Liver (tissue), 9 donors: ENCODE measurements around the gene DZIP3. TPM values are rescaled to one million over a fixed set of nuclear protein-coding genes. Genes with fewer than 3 reads are reported as not detected.

Source experiments
- DNase-seq: peaks from one replicate; pipeline ENCODE4 v3.0.0-alpha.2; 2017; ENCODE audit warnings: low spot score
- H3K27ac ChIP-seq, 2 donors: one replicate each; pipeline ENCODE4 v1.7.0; 2013; ENCODE audit warnings: inconsistent platforms in 2 of 2, low read length in 2 of 2, control low read depth in 1 of 2, low read depth in 1 of 2, mild to moderate bottlenecking in 1 of 2
- H3K27me3 ChIP-seq, 4 donors: one replicate each; pipeline versions ENCODE4 v1.6.1 to v1.7.0; 2013; ENCODE audit warnings: low read length in 3 of 4, inconsistent platforms in 1 of 4, mild to moderate bottlenecking in 1 of 4, moderate library complexity in 1 of 4; ENCODE audit not compliant: control insufficient read depth in 4 of 4, insufficient read depth in 4 of 4
- H3K36me3 ChIP-seq, 4 donors: one replicate each; pipeline versions ENCODE4 v1.6.1 to v1.7.0; 2013; ENCODE audit warnings: low read length in 3 of 4, mild to moderate bottlenecking in 3 of 4, low read depth in 1 of 4, moderate library complexity in 1 of 4; ENCODE audit not compliant: control insufficient read depth in 4 of 4, insufficient read depth in 3 of 4
- H3K4me1 ChIP-seq, 4 donors: one replicate each; pipeline versions ENCODE4 v1.6.1 to v1.7.0; 2013; ENCODE audit warnings: low read length in 3 of 4, mild to moderate bottlenecking in 3 of 4, moderate library complexity in 1 of 4; ENCODE audit not compliant: control insufficient read depth in 4 of 4, insufficient read depth in 4 of 4
- H3K4me3 ChIP-seq, 3 donors: one replicate each; pipeline versions ENCODE4 v1.6.1 to v1.7.0; 2013; ENCODE audit warnings: low read length in 3 of 3, control low read depth in 1 of 3, low read depth in 1 of 3, mild to moderate bottlenecking in 1 of 3
- H3K9ac ChIP-seq, 2 donors: one replicate each; pipeline ENCODE4 v1.7.0; 2013; ENCODE audit warnings: low read length in 2 of 2, mild to moderate bottlenecking in 2 of 2, moderate library complexity in 2 of 2, control low read depth in 1 of 2, low read depth in 1 of 2
- H3K9me3 ChIP-seq, 4 donors: one replicate each; pipeline versions ENCODE4 v1.6.1 to v1.7.0; 2013; ENCODE audit warnings: low read length in 3 of 4; ENCODE audit not compliant: control insufficient read depth in 4 of 4
- ATF3 ChIP-seq: IDR thresholded peaks from 2 replicates; pipeline ENCODE4 v1.6.1; 2016; ENCODE audit warnings: antibody characterized with exemption
- GABPA ChIP-seq, 2 donors: IDR thresholded peaks in 1 of 2; conservative IDR thresholded peaks in 1 of 2; 2 replicates each; pipeline ENCODE4 v1.6.1; 2016; ENCODE audit warnings: antibody characterized with exemption in 2 of 2, mild to moderate bottlenecking in 1 of 2, moderate library complexity in 1 of 2
- HNF4A ChIP-seq, 2 donors: conservative IDR thresholded peaks; 2 replicates each; pipeline ENCODE4 v1.6.1; 2016; ENCODE audit warnings: antibody characterized with exemption in 2 of 2, mild to moderate bottlenecking in 2 of 2
- JUND ChIP-seq, 2 donors: IDR thresholded peaks; 2 replicates each; pipeline ENCODE4 v1.6.1; 2016; ENCODE audit warnings: antibody characterized with exemption in 2 of 2
- NR2F2 ChIP-seq: IDR thresholded peaks from 2 replicates; pipeline ENCODE4 v1.6.1; 2016; ENCODE audit warnings: antibody characterized with exemption
- RAD21 ChIP-seq, 2 donors: IDR thresholded peaks; 2 replicates each; pipeline ENCODE4 v1.6.1; 2016; ENCODE audit warnings: antibody characterized with exemption in 2 of 2, mild to moderate bottlenecking in 2 of 2
- REST ChIP-seq: IDR thresholded peaks from 2 replicates; pipeline ENCODE4 v1.6.1; 2016; ENCODE audit warnings: antibody characterized with exemption, mild to moderate bottlenecking
- SP1 ChIP-seq: IDR thresholded peaks from 2 replicates; pipeline ENCODE4 v1.6.1; 2018; ENCODE audit warnings: antibody characterized with exemption, mild to moderate bottlenecking
- TAF1 ChIP-seq: conservative IDR thresholded peaks from 2 replicates; pipeline ENCODE4 v1.6.1; 2016; ENCODE audit warnings: antibody characterized with exemption, mild to moderate bottlenecking
- YY1 ChIP-seq: IDR thresholded peaks from 2 replicates; pipeline ENCODE4 v1.6.1; 2016; ENCODE audit warnings: antibody characterized with exemption, mild to moderate bottlenecking
- WGBS: extraction: QIAGEN DNeasy Blood & Tissue Kit; methylation state at CpG from one replicate; pipeline ENCODE4 v1.1.7; 2013; 5-methylcytosine and 5-hydroxymethylcytosine counted together
- polyA plus RNA-seq, 2 donors: library from polyadenylated mRNA; stranded (reverse) in 1 of 2; unstranded in 1 of 2; fragments of 200-250 nt in 1 of 2; fragments of >200 nt in 1 of 2; fragmentation: Nextera tagmentation in 1 of 2; extraction: Ambion mirVana in 1 of 2; gene quantifications; one replicate each; pipeline versions ENCODE4 v1.2.1 to v1.2.3, GENCODE V29; 2013 to 2015
- total RNA-seq, 2 donors: library from RNA; depleted of rRNA; stranded (reverse); fragments of >200 nt; gene quantifications; one replicate each; pipeline ENCODE4 v1.2.3, GENCODE V29; 2014
- TF ChIP-seq, protein P1 (sequence below): IDR thresholded peaks from 2 replicates; pipeline ENCODE4 v1.6.1; 2016; ENCODE audit warnings: antibody characterized with exemption
- TF ChIP-seq, protein P2 (sequence below): IDR thresholded peaks from 2 replicates; pipeline ENCODE4 v1.6.1; 2016; ENCODE audit warnings: antibody characterized with exemption
- donor health status: healthy.
- donor health status: healthy.
- donor health status: healthy.
- donor health status: healthy.
- donor health status: healthy.

Gene DZIP3
- total and polyA plus RNA-seq, 4 donors: 1.0 to 13.9 (median 2.7) TPM

- TF ChIP-seq, protein P1, sequence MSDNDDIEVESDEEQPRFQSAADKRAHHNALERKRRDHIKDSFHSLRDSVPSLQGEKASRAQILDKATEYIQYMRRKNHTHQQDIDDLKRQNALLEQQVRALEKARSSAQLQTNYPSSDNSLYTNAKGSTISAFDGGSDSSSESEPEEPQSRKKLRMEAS: no peak
Measured at GRCh38 chr3:108620250-108620649, 30.7 kb downstream of the DZIP3 start (continued).

GRCh38 chr3:108623504-108623903 is 34.0 kb downstream of the DZIP3 start:
- DNase-seq: no peak
- H3K27me3 ChIP-seq: no peaks in the 10 kb centered on the region
- 92% methylated on average over 3 of the region's 3 CpGs for WGBS
- H3K4me1 ChIP-seq: peaks cover 0 to 5% (median 2%) of the 10 kb centered on the region in 4 donors
- no peaks in the 10 kb centered on the region for H3K9me3 ChIP-seq
- no peak overlapping the region for H3K27ac ChIP-seq
- no peaks in the 10 kb centered on the region for H3K36me3 ChIP-seq
- no peak overlapping the region for H3K4me3 ChIP-seq
- no peak for TF ChIP-seq YY1
- TF ChIP-seq, protein P2, sequence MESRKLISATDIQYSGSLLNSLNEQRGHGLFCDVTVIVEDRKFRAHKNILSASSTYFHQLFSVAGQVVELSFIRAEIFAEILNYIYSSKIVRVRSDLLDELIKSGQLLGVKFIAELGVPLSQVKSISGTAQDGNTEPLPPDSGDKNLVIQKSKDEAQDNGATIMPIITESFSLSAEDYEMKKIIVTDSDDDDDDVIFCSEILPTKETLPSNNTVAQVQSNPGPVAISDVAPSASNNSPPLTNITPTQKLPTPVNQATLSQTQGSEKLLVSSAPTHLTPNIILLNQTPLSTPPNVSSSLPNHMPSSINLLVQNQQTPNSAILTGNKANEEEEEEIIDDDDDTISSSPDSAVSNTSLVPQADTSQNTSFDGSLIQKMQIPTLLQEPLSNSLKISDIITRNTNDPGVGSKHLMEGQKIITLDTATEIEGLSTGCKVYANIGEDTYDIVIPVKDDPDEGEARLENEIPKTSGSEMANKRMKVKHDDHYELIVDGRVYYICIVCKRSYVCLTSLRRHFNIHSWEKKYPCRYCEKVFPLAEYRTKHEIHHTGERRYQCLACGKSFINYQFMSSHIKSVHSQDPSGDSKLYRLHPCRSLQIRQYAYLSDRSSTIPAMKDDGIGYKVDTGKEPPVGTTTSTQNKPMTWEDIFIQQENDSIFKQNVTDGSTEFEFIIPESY: no peak
- no peak for TF ChIP-seq NR2F2
- TF ChIP-seq JUND (IDR thresholded peaks at IDR 0.05): no peak
- no peak for TF ChIP-seq RAD21 (IDR thresholded peaks at IDR 0.05)
- H3K9ac ChIP-seq: no peak overlapping the region

DNA sequence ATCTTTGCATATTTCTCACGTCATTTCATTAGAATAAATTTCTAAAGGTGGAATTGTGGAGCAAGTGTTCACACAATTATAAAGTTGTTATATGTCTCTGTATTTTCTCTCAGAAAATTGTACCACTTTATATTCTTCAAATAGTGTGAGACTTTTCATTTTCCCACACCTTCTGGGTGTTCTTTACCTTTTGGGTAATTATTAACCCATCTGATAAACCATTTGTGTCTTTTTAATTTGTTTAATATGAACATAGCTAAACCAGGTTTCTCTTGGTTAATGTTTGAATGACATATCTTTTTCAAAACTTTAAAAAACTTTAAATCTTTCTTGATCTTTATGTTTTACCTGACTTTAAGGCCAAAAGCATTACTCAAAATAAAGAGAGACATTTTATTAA is 40.5 kb downstream of the DZIP3 start:
- DNase-seq: no peak
- H3K27ac ChIP-seq: no peak overlapping the region
- H3K9ac ChIP-seq: no peak overlapping the region
- no peaks in the 10 kb centered on the region for H3K36me3 ChIP-seq
- no peaks in the 10 kb centered on the region for H3K4me1 ChIP-seq
- no peak overlapping the region for H3K4me3 ChIP-seq
- 69% methylated on average over 1 of the region's 1 CpG for whole genome bisulfite sequencing
- H3K27me3 ChIP-seq: no peaks in the 10 kb centered on the region
- TF ChIP-seq TAF1: no peak
- TF ChIP-seq JUND (IDR thresholded peaks at IDR 0.05): no peak
- no peak for TF ChIP-seq GABPA (IDR thresholded peaks at IDR 0.05 in 1 of 2, conservative IDR thresholded peaks at IDR 0.05 in 1 of 2)
- no peak for TF ChIP-seq NR2F2
- no peak for TF ChIP-seq SP1
- TF ChIP-seq ATF3: no peak
- TF ChIP-seq REST: no peak
- no peak for TF ChIP-seq HNF4A (conservative IDR thresholded peaks at IDR 0.05)
- no peaks in the 10 kb centered on the region for H3K9me3 ChIP-seq
